GM12878 (cell line): ENCODE measurements around the gene HOXD10.

Experiments used
- BACH1 ChIP-seq: fragments of 450-650 bp; IDR thresholded peaks from 2 replicates; pipeline ENCODE4 v1.6.1; 2017; ENCODE audit warnings: mild to moderate bottlenecking, borderline replicate concordance
- BRCA1 ChIP-seq: IDR thresholded peaks from 2 replicates; pipeline ENCODE4 v1.6.1; 2011; ENCODE audit warnings: low read depth, low read length, improper control_type of control experiment
- CEBPB ChIP-seq, 2 experiments: fragments of 150-350 bp in 1 of 2; IDR thresholded peaks; 2 replicates each; pipeline ENCODE4 v1.6.1; 2012 to 2014; ENCODE audit warnings: low read depth in 2 of 2, low read length in 2 of 2, borderline replicate concordance in 1 of 2, inconsistent platforms in 1 of 2
- CHD1 ChIP-seq: IDR thresholded peaks from 2 replicates; pipeline ENCODE4 v1.6.1; 2012; ENCODE audit warnings: low read depth, low read length, improper control_type of control experiment
- JUNB ChIP-seq: IDR thresholded peaks from 2 replicates; pipeline ENCODE4 v1.6.1; 2016; ENCODE audit warnings: antibody characterized with exemption, mild to moderate bottlenecking
- POLR2AphosphoS5 ChIP-seq: IDR thresholded peaks from 2 replicates; pipeline ENCODE4 v1.6.1; 2011; ENCODE audit warnings: mild to moderate bottlenecking, low read length, inconsistent platforms
- PRDM15 ChIP-seq: fragments of 450-650 bp; formaldehyde crosslinking; IDR thresholded peaks from 2 replicates; pipeline ENCODE4 v1.4.0; 2020; ENCODE audit warnings: mild to moderate bottlenecking, moderate library complexity
- SIN3A ChIP-seq: IDR thresholded peaks from 2 replicates; pipeline ENCODE4 v1.6.1; 2012; ENCODE audit warnings: low read depth, low read length, improper control_type of control experiment
- SMARCA5 ChIP-seq: fragments of 450-650 bp; IDR thresholded peaks from 2 replicates; pipeline ENCODE4 v1.6.1; 2017; ENCODE audit warnings: mild to moderate bottlenecking
- SP1 ChIP-seq: IDR thresholded peaks from one replicate; pipeline ENCODE4 v1.6.1; 2011; ENCODE audit warnings: low read depth, low read length
- SREBF2 ChIP-seq: IDR thresholded peaks from 2 replicates; pipeline ENCODE4 v1.6.1; 2012; ENCODE audit warnings: mild to moderate bottlenecking, low read length
- TARDBP ChIP-seq: IDR thresholded peaks from 2 replicates; pipeline ENCODE4 v1.6.1; 2016; ENCODE audit warnings: borderline replicate concordance
- TF ChIP-seq, protein P1 (sequence below), 3 experiments: IDR thresholded peaks in 2 of 3; conservative IDR thresholded peaks in 1 of 3; 2 replicates each; pipeline ENCODE4 v1.5.1; 2011; ENCODE audit warnings: low read depth in 3 of 3, low read length in 3 of 3, mild to moderate bottlenecking in 3 of 3, control low read depth in 2 of 3, moderate library complexity in 2 of 3, inconsistent platforms in 1 of 3, mixed read lengths in 1 of 3; ENCODE audit not compliant: control insufficient read depth in 2 of 3, insufficient read depth in 1 of 3; ENCODE audit errors: extremely low read depth in 1 of 3
- TF ChIP-seq, protein P2 (sequence below): fragments of 450-650 bp; IDR thresholded peaks from 2 replicates; pipeline ENCODE4 v1.6.1; 2016; ENCODE audit warnings: mild to moderate bottlenecking, moderate library complexity, borderline replicate concordance

GRCh38 chr2:176100547-176101140, 15.9 kb upstream of the HOXD10 start:
- no peak for TF ChIP-seq POLR2AphosphoS5
- TF ChIP-seq BACH1, result no peak
- TF ChIP-seq, protein P1, sequence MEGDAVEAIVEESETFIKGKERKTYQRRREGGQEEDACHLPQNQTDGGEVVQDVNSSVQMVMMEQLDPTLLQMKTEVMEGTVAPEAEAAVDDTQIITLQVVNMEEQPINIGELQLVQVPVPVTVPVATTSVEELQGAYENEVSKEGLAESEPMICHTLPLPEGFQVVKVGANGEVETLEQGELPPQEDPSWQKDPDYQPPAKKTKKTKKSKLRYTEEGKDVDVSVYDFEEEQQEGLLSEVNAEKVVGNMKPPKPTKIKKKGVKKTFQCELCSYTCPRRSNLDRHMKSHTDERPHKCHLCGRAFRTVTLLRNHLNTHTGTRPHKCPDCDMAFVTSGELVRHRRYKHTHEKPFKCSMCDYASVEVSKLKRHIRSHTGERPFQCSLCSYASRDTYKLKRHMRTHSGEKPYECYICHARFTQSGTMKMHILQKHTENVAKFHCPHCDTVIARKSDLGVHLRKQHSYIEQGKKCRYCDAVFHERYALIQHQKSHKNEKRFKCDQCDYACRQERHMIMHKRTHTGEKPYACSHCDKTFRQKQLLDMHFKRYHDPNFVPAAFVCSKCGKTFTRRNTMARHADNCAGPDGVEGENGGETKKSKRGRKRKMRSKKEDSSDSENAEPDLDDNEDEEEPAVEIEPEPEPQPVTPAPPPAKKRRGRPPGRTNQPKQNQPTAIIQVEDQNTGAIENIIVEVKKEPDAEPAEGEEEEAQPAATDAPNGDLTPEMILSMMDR (IDR thresholded peaks at IDR 0.05 in 2 of 3, conservative IDR thresholded peaks at IDR 0.05 in 1 of 3; ENCODE audit: control insufficient read depth in 2 of 3, extremely low read depth in 1 of 3, insufficient read depth in 1 of 3, low read depth in 3 of 3, low read length in 3 of 3), result no peak
- TF ChIP-seq SMARCA5, result no peak
- TF ChIP-seq CEBPB (IDR thresholded peaks at IDR 0.05; ENCODE audit: borderline replicate concordance in 1 of 2, low read depth in 2 of 2, low read length in 2 of 2), result no peak
- TF ChIP-seq BRCA1, result no peak
- TF ChIP-seq CHD1, result no peak
- TF ChIP-seq TARDBP, result no peak
- no peak for TF ChIP-seq JUNB
- TF ChIP-seq, protein P2, sequence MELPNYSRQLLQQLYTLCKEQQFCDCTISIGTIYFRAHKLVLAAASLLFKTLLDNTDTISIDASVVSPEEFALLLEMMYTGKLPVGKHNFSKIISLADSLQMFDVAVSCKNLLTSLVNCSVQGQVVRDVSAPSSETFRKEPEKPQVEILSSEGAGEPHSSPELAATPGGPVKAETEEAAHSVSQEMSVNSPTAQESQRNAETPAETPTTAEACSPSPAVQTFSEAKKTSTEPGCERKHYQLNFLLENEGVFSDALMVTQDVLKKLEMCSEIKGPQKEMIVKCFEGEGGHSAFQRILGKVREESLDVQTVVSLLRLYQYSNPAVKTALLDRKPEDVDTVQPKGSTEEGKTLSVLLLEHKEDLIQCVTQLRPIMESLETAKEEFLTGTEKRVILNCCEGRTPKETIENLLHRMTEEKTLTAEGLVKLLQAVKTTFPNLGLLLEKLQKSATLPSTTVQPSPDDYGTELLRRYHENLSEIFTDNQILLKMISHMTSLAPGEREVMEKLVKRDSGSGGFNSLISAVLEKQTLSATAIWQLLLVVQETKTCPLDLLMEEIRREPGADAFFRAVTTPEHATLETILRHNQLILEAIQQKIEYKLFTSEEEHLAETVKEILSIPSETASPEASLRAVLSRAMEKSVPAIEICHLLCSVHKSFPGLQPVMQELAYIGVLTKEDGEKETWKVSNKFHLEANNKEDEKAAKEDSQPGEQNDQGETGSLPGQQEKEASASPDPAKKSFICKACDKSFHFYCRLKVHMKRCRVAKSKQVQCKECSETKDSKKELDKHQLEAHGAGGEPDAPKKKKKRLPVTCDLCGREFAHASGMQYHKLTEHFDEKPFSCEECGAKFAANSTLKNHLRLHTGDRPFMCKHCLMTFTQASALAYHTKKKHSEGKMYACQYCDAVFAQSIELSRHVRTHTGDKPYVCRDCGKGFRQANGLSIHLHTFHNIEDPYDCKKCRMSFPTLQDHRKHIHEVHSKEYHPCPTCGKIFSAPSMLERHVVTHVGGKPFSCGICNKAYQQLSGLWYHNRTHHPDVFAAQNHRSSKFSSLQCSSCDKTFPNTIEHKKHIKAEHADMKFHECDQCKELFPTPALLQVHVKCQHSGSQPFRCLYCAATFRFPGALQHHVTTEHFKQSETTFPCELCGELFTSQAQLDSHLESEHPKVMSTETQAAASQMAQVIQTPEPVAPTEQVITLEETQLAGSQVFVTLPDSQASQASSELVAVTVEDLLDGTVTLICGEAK, result no peak
- TF ChIP-seq SP1, result no peak
- no peak for TF ChIP-seq PRDM15
- TF ChIP-seq SREBF2, result no peak
- no peak for TF ChIP-seq SIN3A
